ENCODE measurements around the gene ZG16B.

DNA sequence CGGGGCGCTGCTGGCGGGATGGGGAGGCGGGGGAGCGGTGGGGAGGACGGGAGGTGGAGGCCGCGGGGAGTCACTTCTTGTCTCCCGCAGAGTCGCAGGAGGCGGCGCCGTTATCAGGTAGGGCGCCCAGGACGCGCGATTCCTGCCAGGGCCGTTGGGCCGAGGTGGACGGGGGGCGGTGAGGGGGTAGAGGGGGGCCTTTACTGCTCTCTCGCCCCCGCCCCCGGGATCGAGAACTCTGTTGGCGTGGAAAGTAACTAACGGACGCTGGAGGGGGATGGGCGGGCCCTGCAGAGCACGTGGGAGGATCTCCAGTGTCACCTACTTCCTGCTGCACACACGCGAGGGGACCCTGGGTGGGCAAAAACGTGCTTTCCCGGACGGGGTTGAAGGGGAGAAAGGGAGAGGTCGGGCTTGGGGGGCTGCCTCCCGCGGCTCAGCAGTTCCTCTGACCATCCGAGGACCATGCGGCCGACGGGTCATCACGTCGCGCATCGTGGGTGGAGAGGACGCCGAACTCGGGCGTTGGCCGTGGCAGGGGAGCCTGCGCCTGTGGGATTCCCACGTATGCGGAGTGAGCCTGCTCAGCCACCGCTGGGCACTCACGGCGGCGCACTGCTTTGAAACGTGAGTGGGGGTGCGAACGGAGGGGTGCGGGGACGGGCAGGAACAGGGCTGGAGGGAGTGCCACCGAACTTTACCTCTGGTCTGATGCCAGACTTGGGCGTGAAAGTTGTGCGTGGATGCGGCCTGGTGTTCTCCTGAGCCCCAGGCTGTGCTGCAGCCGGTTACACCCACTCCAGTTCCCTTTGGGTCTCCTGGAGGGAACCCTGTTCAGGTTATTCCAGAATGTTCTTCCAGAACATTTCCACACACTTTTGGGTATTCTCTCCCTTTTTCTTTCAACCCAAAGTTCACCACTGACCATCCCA lies 12.5 kb upstream of the ZG16B start:
- no peak for TF ChIP-seq EZH2 (IDR thresholded peaks at IDR 0.05; ENCODE audit: borderline replicate concordance, insufficient read depth, low read depth, low read length, poor library complexity, severe bottlenecking)
- TF ChIP-seq, protein P1, sequence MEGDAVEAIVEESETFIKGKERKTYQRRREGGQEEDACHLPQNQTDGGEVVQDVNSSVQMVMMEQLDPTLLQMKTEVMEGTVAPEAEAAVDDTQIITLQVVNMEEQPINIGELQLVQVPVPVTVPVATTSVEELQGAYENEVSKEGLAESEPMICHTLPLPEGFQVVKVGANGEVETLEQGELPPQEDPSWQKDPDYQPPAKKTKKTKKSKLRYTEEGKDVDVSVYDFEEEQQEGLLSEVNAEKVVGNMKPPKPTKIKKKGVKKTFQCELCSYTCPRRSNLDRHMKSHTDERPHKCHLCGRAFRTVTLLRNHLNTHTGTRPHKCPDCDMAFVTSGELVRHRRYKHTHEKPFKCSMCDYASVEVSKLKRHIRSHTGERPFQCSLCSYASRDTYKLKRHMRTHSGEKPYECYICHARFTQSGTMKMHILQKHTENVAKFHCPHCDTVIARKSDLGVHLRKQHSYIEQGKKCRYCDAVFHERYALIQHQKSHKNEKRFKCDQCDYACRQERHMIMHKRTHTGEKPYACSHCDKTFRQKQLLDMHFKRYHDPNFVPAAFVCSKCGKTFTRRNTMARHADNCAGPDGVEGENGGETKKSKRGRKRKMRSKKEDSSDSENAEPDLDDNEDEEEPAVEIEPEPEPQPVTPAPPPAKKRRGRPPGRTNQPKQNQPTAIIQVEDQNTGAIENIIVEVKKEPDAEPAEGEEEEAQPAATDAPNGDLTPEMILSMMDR (IDR thresholded peaks at IDR 0.05) = no peak
